Ovary (tissue), 9 donors: ENCODE results near the gene OXA1L. TPM values are rescaled to one million over a fixed set of nuclear protein-coding genes. Genes with fewer than 3 reads are reported as not detected.
"Not testable (repeated sequence)": the region's sequence is repeated elsewhere in the genome, so short reads cannot be mapped to it uniquely, and the experiment has no call there.

Experiments used
- DNase-seq, 5 donors: peaks; one replicate each; pipeline ENCODE4 v3.0.0-alpha.2; 2019 to 2020
- H3K27ac ChIP-seq, 2 donors: fragments of 200-600 bp; one replicate each; pipeline versions ENCODE4 v1.5.1 to v1.8.0; 2019 to 2022
- H3K27me3 ChIP-seq: fragments of 200-600 bp; one replicate; pipeline ENCODE4 v1.8.0; 2022
- H3K36me3 ChIP-seq: fragments of 200-600 bp; sonication (generic); one replicate; pipeline ENCODE4 v1.5.1; 2019
- H3K4me1 ChIP-seq: one replicate; pipeline ENCODE4 v1.8.1; 2013; ENCODE audit warnings: mild to moderate bottlenecking, moderate library complexity; ENCODE audit not compliant: insufficient read depth
- H3K4me3 ChIP-seq: fragments of 200-600 bp; sonication (generic); one replicate; pipeline ENCODE4 v1.5.1; 2017
- H3K9me3 ChIP-seq, 2 donors: fragments of 200-600 bp in 1 of 2; sonication (generic) in 1 of 2; one replicate each; pipeline versions ENCODE4 v1.5.1 to v1.8.1; 2013 to 2019; ENCODE audit warnings: mild to moderate bottlenecking in 1 of 2, moderate library complexity in 1 of 2
- EP300 ChIP-seq: sonication (generic); formaldehyde crosslinking; IDR thresholded peaks from one replicate; pipeline ENCODE4 v1.6.1; 2017; ENCODE audit warnings: antibody characterized with exemption
- POLR2A ChIP-seq: fragments of 450-650 bp; IDR thresholded peaks from one replicate; pipeline ENCODE4 v1.6.1; 2017; ENCODE audit warnings: antibody characterized with exemption, mild to moderate bottlenecking, moderate library complexity
- WGBS, 3 donors: extraction: QIAGEN DNeasy Blood & Tissue Kit in 1 of 3; methylation state at CpG; one replicate each; pipeline versions ENCODE4 v1.1.5 to v1.1.7; 2013 to 2017; 5-methylcytosine and 5-hydroxymethylcytosine counted together
- intact Hi-C, 4 donors: fragments of 100-400 bp; cut with DNase I; formaldehyde crosslinking; loops; one replicate each; pipeline versions ENCODE4 v1.11.0 to v1.15.1; 2022 to 2023
- polyA plus RNA-seq, 2 donors: library from polyadenylated mRNA; stranded (reverse); fragments of 200-250 nt in 1 of 2; fragments of 350-450 nt in 1 of 2; fragmentation: Illumina TruSeq in 1 of 2; extraction: RNeasy Lipid Tissue Mini Kit (QIAGEN cat#74804) in 1 of 2; gene quantifications; one replicate each; pipeline ENCODE4 v1.2.3, GENCODE V29; 2013 to 2014
- total RNA-seq, 7 donors: library from RNA; depleted of rRNA in 2 of 7; stranded (reverse); fragments of >200 nt in 2 of 7; fragmentation: NEBNext Ultra II Directional in 3 of 7; extraction: Animal tissue kit (Norgen Biotek cat#: 25700) in 3 of 7; gene quantifications; one replicate each; pipeline versions ENCODE4 v1.1.0 to v1.2.4, GENCODE V29; 2016 to 2023
- TF ChIP-seq, protein P1 (sequence below), 3 donors: fragments of 450-650 bp in 2 of 3; fragments of 200-600 bp in 1 of 3; IDR thresholded peaks; one replicate each; pipeline versions ENCODE4 v1.5.1 to v1.8.0; 2016 to 2022; ENCODE audit warnings: antibody characterized with exemption in 3 of 3, mild to moderate bottlenecking in 1 of 3
- donor health status: DM: no; HTN: no; CAD: no; lungs with moderate emphysema.
- donor health status: DM: no; HTN: no; CAD: no.
- donor health status: Bipolar disorder and iron deficiency.
- donor health status: DM: yes; HTN: yes; CAD: no.
- donor health status: DM: no; HTN: no; CAD: no.
- donor health status: DM: yes; HTN: yes; CAD: no.

Gene OXA1L
- total and polyA plus RNA-seq, 9 donors: 52.7 to 199 (median 85.5) TPM

GRCh38 chr14:22772725-22773124, 6.2 kb downstream of the OXA1L start:
- no peak for DNase-seq
- Histone ChIP-seq H3K27me3 (no peaks in the 10 kb centered on the region), H3K27ac (no peak overlapping the region), H3K4me3 (no peak overlapping the region), H3K36me3 (no peaks in the 10 kb centered on the region), H3K9me3 (no peaks in the 10 kb centered on the region), H3K4me1 (no peaks in the 10 kb centered on the region)
- 88 to 98% (median 93%) methylated on average over 1 of the region's 1 CpG for WGBS, 3 donors
- TF ChIP-seq, protein P1, sequence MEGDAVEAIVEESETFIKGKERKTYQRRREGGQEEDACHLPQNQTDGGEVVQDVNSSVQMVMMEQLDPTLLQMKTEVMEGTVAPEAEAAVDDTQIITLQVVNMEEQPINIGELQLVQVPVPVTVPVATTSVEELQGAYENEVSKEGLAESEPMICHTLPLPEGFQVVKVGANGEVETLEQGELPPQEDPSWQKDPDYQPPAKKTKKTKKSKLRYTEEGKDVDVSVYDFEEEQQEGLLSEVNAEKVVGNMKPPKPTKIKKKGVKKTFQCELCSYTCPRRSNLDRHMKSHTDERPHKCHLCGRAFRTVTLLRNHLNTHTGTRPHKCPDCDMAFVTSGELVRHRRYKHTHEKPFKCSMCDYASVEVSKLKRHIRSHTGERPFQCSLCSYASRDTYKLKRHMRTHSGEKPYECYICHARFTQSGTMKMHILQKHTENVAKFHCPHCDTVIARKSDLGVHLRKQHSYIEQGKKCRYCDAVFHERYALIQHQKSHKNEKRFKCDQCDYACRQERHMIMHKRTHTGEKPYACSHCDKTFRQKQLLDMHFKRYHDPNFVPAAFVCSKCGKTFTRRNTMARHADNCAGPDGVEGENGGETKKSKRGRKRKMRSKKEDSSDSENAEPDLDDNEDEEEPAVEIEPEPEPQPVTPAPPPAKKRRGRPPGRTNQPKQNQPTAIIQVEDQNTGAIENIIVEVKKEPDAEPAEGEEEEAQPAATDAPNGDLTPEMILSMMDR (IDR thresholded peaks at IDR 0.05): no peak
- TF ChIP-seq POLR2A (no peak), EP300 (no peak)
- intact Hi-C loops: no loop called here

- no peak for DNase-seq
- no peaks in the 10 kb centered on the region for H3K36me3 ChIP-seq
- intact Hi-C loops: no loop called here
- H3K4me3 ChIP-seq: no peak overlapping the region
- H3K27me3 ChIP-seq: no peaks in the 10 kb centered on the region
- WGBS, 3 donors: 94% methylated on average over 8 of the region's 8 CpGs
- H3K4me1 ChIP-seq: no peaks in the 10 kb centered on the region
- TF ChIP-seq POLR2A (no peak), EP300 (no peak)
- TF ChIP-seq, protein P1 (IDR thresholded peaks at IDR 0.05): no peak
- H3K27ac ChIP-seq: no peak overlapping the region
- H3K9me3 ChIP-seq: no peaks in the 10 kb centered on the region
These were observed 6.9 kb downstream of the OXA1L start for GRCh38 chr14:22773162-22774010.

DNA sequence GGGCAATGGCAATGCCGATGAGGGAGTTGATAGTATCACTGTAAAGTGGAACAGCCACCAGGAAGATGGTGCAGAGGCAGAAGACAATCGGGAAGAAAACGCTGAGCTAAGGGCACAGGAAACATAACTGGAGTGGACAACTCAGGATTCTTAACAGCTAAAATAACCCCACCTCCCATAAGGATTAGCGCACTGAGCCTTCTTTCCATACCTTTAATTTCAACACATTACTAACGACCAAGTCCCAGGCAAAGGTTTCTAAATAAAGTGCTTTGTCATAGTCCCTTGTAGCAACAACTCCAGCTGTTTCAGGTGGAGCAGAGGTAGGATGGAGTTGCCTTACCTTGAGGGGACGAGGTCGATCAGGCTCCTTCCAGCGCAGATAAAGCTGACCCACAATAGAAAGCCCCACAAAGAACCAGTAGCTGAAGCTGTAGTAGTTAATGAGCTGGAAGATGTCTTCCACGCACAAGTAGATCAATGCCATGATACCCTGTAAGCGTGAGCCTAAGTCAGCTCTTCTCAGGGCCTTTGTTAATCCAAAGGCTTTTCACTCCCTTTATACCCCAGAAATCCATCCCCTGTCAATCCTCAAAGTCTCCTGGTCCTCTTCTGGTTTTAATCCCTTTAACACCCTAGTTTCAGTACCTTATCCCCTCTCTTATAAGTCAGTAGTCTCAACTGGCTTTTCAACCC, 7.7 kb downstream of the OXA1L start:
- no peak for DNase-seq
- Histone ChIP-seq H3K36me3 (no peaks in the 10 kb centered on the region), H3K27ac (no peak overlapping the region), H3K4me1 (no peaks in the 10 kb centered on the region), H3K4me3 (no peak overlapping the region), H3K27me3 (no peaks in the 10 kb centered on the region), H3K9me3 (no peaks in the 10 kb centered on the region)
- intact Hi-C loops: no loop called here
- WGBS, 3 donors: 89 to 92% (median 92%) methylated on average over 10 of the region's 10 CpGs
- TF ChIP-seq EP300 (no peak), POLR2A (no peak)
- TF ChIP-seq, protein P1 (IDR thresholded peaks at IDR 0.05): no peak

GRCh38 chr14:22776215-22776614, 9.7 kb downstream of the OXA1L start:
- WGBS, 3 donors: 90 to 100% (median 94%) methylated on average over 2 of the region's 2 CpGs
- no peak for DNase-seq
- Histone ChIP-seq H3K36me3 (no peaks in the 10 kb centered on the region), H3K4me3 (no peak overlapping the region), H3K27me3 (no peaks in the 10 kb centered on the region), H3K9me3 (no peaks in the 10 kb centered on the region), H3K4me1 (no peaks in the 10 kb centered on the region), H3K27ac (no peak overlapping the region)
- intact Hi-C loops: no loop called here
- TF ChIP-seq EP300 (no peak), POLR2A (no peak)
- TF ChIP-seq, protein P1 (IDR thresholded peaks at IDR 0.05): no peak

GRCh38 chr14:22776849-22777248, 10.4 kb downstream of the OXA1L start:
- H3K9me3 ChIP-seq, H3K36me3 ChIP-seq, H3K27me3 ChIP-seq, DNase-seq, H3K4me3 ChIP-seq, H3K27ac ChIP-seq, H3K4me1 ChIP-seq, intact Hi-C loops: not testable (repeated sequence)
- WGBS, 3 donors: 86 to 94% (median 93%) methylated on average over 8 of the region's 8 CpGs
